Cerebellar nuclear complex (tissue), 1 donor: ENCODE measurements around the gene NR1I3.

Source experiments
- DNase-seq, 2 experiments: peaks; one replicate each; lab custom pipeline; 2025; lab: John Stamatoyannopoulos, UW

Gene NR1I3

GRCh38 chr1:161218301-161219077, 19.5 kb downstream of the NR1I3 start:
- DNase-seq: no peak

- no peak for DNase-seq
Observed at GRCh38 chr1:161217831-161218230, 20.2 kb downstream of the NR1I3 start.

GRCh38 chr1:161216945-161217712, 20.9 kb downstream of the NR1I3 start:
- DNase-seq: no peak

GRCh38 chr1:161215076-161215475, 22.9 kb downstream of the NR1I3 start, which contains the start of gene FCER1G:
FCER1G (plus strand) TSS chr1:161215295; CDS start chr1:161215322, 27 bp downstream.
- no peak for DNase-seq

GRCh38 chr1:161214369-161214768, 23.6 kb downstream of the NR1I3 start:
- DNase-seq: no peak

GRCh38 chr1:161209790-161210409, 28.1 kb downstream of the NR1I3 start:
- no peak for DNase-seq

GRCh38 chr1:161207173-161207572, 30.8 kb downstream of the NR1I3 start:
- DNase-seq: no peak

GRCh38 chr1:161206411-161207140, 31.4 kb downstream of the NR1I3 start:
- DNase-seq: no peak

GRCh38 chr1:161201836-161202712, 35.9 kb downstream of the NR1I3 start, which contains the start of gene NDUFS2:
NDUFS2 (plus strand) TSS chr1:161202367; CDS start chr1:161202386, 19 bp downstream.
- DNase-seq: peak; percentile 85 to 94

- no peak for DNase-seq
Observed at GRCh38 chr1:161200992-161201835, 36.8 kb downstream of the NR1I3 start.

- DNase-seq: no peak
Observed at GRCh38 chr1:161200421-161200991, 37.5 kb downstream of the NR1I3 start.

- DNase-seq: no peak
Observed at GRCh38 chr1:161199506-161200139, 38.4 kb downstream of the NR1I3 start.

- DNase-seq: no peak
Observed at GRCh38 chr1:161198897-161199431, 39.0 kb downstream of the NR1I3 start, which contains the start of gene ADAMTS4. ADAMTS4 (minus strand) TSS chr1:161199054; CDS start chr1:161198627, 427 bp downstream.

GRCh38 chr1:161198194-161198896, 39.7 kb downstream of the NR1I3 start:
- DNase-seq: no peak

GRCh38 chr1:161197560-161198193, 40.3 kb downstream of the NR1I3 start:
- no peak for DNase-seq

GRCh38 chr1:161196521-161197451, 41.2 kb downstream of the NR1I3 start:
- DNase-seq: no peak
